GM19025 (cell line): ENCODE measurements around the gene KCNN3.

Experiments
- ATAC-seq: cut with Tn5 transposase; IDR thresholded peaks from one replicate; pipeline ENCODE4 v1.9.1; 2021; ENCODE audit warnings: mild to moderate bottlenecking, low read depth, moderate library complexity; ENCODE audit not compliant: unreplicated experiment

The KCNN3 gene

DNA sequence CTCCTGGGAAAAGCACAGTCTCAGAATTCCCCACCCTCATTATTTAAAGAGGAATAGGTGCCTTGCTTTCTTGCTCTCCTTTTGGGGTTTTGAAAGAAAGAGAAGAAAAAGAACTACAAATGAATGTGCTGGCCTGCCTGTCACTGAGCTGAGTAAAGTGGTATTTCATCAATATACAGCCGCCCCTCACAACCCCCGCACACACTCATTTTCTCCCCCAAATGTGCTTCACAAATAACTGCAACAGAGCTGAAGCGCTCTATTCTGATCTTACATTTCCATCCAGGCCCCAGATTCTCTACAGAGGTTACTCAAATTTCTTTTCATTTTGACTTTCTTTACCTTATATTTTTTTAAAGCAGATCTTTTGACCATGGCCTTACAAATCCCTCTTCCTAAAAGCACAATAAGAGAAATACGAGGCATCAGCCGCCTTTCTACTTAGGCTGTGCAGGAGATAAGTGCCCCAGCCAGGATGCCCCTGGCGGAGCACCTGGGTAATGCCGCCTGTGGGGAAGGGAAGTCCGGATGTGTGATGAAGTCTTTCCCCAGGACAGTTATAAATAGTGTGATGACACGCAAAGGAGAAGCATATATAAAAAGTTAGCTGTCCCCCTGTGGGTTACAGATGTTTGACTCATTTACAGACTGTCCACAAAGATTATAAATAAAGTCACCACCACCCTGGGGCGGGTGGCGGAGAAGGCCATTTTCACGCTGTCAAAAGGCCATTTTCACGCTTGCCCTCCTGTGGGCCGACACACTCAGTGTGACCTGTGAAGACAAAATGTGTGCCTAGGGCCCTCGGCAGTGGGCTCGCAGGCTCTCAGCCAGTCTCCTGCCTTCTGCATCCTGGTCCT, 6.5 kb downstream of the KCNN3 start:
- ATAC-seq = no peak

DNA sequence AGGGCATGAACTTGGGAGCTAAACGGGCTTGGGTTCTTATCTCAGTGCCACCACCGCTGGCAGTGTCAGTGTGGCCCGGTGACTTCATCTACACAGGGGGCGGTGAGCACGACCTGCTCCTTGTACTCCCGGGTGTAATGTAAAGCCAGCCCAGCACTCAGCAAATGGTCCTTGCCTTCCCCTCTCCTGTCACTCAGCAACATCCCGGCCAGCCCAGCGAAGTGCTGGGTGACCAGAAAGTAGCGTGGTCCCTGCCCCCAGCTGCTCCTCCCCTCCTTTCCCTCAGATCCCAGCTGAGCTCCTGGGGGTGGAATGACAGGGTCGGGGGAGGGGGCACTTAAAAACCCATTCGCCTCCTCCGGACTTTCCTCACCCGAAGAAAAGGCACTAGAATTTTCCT, 7.2 kb downstream of the KCNN3 start:
- ATAC-seq = no peak

DNA sequence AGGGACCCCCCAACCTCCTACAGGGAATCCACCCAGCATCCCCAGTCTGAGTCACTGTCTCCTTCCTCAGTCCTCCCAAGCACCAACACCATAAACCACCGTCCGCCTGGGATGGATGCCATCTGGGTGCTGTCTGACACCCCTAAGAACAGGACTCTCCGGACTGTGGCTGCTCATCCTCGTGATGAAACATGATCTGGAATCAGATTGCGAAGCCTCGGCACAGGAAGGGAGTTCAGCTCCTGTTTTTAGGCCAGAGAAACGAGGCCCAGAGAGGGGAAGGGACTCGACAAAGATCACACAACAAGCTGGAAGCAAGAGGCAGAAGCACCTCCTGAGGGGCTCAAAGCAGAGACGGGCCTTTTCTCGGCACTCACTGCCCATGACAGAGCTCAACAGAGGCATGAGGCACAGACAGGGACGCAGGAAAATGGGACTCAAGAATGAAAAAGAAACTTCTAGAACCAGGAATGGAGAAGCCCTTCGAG, 8.4 kb downstream of the KCNN3 start:
- no peak for ATAC-seq

DNA sequence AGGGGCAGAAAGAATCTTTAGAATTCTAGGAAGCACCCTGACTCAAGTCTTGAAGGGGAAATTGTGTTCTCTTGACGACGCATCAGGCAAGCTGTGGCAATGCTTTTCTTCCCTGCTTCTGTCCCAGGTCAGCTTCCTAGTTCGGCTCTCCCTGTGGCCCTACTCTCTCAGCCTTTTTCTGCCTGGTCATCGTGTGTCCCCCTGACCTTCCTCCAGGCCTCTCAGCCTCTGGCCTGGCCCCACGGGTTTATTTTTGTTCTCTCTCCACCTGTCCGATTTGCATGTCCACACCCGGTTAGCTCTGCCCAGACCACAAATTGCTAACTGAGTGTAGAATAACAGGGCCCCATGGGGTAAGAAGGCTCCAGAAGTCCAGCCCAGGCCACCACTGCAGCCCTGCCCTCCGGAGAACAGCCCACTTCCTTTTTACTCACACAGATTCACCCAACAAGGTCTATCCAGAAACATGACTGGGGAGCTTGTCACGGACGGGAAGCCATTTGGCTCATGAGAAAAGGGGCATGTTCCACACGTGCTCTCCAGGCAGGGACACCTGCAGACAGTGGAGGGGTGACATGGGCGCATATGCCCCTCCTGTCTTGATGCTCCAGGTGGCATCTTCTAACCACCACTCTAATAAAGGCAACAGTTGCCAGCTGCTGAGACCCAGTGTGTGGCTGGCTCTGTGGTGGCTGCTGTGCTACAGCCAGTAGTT, 9.8 kb downstream of the KCNN3 start:
- ATAC-seq = peak; percentile 49

DNA sequence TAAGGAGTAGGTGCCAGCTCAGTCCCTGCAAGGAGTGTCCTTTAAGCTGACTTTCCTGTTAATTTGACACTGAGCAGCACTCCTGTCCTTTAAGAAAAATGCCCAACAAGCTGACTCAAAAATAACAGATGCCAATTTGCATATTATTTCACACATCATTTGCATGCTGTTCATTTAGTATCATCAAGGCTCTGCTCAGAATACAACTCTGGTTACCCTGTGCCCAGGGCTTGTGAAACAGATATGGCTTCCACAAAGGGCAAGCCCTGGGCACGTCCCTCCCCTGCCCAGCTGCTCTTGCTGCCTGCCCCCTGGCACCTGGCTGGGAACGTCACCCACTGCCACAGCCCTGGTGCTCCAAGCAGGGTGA, 10.3 kb downstream of the KCNN3 start:
- peak; percentile 35 for ATAC-seq

DNA sequence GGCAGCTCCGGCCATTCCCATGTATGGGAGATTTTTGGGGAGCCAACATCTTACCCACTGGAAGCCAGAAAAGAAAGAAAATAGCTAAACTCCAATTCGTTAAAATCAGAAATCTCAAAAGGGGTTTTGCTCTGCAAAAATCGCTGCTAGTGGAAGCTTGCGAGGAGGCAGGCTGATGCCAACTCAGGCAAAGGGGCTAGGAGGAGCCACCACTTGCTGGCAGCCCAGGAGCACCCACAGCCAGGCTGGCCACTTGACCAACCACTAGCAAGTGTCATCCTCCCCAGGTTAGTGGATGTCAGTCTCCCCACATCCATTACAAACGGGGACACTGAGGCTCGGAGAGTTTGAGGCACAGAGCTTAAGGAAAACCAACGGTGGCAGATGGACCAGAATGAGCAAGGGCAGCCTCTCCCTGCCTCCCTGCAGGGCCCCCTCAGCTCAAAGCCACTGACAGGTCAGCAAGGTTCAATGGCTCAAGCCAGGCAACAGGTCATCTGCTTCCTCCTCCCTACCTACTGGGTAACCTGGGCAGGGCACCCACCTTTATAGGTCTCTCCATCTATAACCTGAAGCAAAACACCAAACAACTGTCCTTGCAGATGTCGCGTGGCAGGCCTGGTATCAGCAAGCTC, 10.8 kb downstream of the KCNN3 start:
- no peak for ATAC-seq

DNA sequence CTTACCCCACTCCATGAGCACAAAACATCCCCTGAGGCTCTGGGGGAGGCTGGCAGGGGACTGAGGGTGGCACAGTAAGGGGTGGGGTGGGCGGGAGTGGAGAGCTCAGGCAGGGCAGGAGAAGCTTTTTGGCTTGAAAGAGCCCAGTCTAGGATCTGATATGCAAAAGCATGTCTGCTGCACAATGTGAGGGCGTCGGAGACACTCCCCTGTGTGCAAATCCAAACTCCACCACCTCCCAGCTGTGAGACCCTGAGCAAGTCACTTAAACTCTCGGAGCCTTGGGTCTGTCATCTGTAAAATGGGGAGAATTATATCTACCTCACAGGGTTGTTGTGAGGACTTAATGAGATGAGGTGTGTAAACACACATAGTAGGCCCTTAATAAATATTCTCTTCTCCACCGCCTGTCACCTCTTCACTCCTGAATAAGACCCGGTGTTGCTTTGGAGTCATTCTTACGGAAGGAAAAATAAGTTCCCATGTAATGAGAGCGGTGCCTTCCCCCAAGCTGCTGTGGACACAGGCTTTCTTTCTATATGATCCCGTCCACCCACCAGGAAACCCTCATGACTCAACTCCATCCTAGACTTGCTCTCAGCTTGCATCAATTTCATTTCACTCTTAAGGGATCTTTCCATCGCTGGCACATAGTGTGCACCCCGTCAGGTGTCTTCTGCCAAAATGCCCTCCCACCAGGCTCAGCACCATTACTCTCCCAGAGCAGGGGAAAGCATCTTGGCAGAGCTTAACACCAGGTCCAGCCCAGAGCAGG, 12.5 kb downstream of the KCNN3 start:
- no peak for ATAC-seq

DNA sequence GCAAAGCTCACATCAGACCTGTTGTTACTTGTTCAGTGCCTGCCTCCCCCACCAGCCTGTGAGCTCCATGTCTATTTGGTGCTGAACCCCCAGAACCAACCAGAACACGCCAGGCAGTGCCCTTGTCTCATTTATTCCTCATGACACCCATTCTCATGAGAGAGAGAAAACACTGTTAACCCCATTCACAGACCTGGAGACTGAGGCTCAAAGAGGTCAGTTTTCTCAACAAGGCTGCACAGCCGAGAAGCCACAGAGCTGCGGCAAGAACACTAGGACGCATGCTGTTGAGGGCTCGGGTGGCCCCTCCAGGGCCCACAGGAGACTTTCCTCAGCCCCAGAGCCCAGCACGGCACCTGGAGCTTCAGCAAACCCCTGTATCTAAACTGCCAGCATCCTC, 13.1 kb downstream of the KCNN3 start:
- no peak for ATAC-seq

DNA sequence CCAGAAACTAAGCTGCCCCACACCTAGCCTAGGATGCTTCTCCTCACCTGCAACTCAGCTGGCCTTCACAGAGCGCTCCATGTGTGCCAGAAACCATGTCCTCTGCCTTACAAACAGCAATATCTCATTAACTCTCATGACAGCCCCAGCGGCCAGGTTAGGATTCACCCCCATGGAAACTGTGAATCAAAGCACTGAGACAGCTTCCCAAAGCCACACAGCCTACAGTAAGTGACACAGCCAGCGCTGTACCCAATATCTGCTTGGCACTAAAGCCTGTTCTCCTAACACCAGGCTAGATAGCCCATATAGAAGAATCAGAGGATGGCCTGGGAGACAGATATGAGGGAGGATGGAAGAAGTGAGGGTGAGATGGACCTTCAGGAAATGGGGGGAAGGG, 13.5 kb downstream of the KCNN3 start:
- no peak for ATAC-seq

DNA sequence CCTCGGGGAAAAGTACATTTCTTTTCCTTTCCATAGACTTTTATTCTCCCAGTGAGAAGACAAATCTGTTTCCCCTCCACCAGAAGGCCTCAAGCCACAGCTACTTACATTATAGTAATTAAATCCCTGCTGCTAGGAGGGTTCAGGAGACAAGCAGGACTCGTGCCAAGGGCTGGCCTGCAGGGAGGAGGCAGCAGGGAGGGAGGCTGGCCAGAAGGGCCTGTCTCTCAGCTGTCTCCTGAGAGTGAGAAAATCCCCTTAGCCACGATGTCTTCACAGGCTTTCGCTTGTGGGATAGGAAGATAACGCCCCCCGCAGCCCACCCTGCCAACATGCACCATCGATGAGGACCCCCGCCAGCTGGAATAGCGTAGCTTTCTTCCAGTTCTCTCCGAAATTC, 14.0 kb downstream of the KCNN3 start:
- no peak for ATAC-seq

DNA sequence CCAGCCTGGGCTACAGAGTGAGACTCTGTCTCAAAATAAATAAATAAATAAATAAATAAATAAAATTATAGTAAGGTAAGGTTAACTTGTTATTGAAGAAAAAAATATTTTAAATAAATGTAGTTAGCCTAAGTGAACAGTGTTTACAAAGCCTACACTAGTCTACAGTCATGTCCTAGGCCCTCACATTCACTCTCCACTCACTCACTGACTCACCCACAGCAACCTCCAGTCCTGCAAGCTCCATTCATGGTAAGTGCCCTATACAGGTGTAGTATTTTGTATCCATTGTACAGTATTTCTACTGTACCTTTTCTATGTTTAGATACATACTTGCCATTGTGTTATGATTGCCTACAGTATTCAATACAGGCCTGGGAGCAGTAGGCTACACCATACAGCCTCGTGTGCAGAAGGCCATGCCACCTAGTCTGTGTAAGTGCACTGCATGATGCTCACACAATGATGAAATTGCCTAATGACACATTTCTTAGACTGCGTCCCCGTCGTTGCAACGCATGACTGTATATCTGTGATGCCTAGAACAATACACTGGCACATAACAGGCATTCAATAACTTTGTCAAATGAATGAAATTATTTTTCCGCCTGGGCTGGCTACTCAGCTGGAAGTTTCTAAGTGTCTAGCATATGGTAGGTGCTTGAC, 14.8 kb downstream of the KCNN3 start:
- no peak for ATAC-seq

DNA sequence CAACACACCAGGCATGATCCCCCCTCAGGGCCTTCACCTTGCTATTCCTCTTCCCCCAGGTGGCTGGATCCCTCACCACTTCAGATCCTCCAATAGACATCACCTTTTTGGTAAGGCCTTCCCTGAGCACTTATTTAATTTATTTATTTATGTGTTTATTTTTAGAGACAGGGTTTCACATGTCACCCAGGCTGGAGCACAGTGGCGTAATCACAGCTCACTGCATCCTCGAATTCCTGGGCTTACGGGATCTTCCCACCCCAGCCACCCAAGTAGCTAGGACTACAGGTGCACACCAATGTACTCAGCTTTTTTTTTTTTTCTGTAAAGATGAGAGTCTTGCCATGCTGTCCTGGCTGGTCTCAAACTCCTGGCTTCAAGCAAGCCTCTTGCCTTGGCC, 17.2 kb downstream of the KCNN3 start:
- no peak for ATAC-seq

DNA sequence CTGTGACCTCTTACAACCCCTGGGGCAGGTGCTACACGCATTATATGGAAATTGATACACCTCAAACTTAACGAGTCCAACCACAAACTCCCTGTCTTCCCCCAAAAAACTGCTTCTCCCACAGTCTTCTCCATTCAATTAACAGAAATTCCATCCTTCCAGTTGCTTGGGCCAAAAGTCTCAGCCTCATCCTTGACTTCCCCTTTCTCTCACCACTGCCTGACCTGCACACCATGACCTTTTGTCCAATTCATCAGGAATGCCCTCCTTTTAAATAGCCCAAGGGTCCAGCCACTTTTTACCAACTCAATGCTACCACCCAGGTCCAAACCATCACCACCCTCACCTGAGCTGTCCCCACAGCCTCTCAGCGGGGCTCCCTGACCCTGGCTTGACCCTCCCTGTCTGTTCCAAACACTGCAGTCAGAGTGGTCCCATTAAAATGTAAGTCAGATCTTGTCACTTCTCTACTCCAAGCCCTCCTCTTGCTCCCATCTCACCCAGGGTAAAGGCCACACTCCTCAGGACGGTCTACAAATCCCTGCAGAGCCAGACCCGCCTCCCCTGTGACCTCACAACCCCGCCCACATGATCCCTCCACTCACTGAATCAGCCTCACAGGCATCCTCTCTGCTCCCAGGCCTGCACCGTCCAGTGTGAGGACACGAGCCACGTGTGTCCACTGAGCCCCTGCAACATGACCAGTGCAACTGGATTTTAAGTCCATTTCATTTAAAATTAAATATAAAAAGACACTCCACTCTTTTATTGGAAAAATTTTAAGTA, 18.5 kb downstream of the KCNN3 start:
- ATAC-seq = no peak

DNA sequence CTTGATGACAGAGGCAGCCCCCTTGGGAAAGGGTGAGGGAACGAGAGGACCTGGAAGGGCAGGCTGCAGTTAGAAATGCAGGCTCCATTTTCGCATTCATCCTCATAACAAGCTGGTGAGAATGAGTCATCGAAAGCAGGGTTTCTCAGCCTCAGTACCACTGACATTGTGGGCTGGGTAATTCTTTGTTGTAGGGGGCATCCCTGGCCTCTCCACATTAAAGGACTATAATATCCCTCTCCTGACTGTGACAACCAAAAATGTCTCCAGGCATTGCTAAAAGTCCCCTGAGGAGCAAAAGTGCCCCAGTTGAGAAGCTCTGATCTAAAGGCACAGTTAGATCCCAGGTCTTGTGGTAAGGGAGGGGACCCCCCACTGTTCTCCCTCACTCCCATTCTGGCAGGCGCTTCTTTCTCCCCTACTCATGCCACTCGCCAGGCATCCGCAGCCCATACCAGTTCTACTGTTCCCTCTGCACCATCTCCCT, 20.4 kb downstream of the KCNN3 start:
- ATAC-seq = peak; percentile 76

DNA sequence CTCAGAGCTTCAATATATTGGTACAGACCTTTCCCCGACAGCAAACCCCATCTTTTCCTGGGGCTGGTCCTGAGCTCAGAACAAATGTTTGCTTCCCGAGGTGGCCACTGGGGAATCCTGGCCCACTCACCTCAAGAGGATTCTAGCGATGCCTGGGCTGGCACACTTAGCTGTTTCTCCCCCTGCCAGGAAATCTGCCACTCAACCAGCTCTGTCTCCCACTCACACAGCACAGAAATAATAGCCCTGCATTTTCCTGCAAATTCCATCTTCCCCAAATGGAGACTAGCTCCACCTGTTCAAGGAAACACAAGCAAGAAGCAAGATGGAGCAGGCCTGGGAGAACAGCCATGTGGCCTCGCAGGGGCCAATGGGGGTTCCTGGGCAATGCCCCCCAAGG, 21.1 kb downstream of the KCNN3 start:
- no peak for ATAC-seq

DNA sequence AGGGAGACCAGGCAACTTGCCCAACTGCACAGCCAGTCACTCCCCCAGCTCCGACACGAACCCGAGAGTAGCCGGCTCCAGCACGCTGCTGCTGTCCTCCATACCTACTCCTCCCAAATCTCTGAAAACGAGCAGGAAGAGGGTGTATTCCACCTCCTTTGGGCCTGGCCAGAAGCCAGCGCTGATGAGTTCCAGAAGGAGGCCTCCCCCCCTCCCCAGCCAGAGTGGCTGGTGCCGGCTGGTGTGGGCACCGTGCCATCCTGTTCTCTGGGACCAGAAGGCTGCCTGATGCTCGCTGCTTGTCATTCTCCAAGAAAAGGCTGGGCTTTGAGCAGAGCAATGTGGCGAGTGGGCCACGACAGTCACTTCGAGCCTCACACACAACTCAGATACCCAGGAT, 22.2 kb downstream of the KCNN3 start:
- ATAC-seq = no peak

DNA sequence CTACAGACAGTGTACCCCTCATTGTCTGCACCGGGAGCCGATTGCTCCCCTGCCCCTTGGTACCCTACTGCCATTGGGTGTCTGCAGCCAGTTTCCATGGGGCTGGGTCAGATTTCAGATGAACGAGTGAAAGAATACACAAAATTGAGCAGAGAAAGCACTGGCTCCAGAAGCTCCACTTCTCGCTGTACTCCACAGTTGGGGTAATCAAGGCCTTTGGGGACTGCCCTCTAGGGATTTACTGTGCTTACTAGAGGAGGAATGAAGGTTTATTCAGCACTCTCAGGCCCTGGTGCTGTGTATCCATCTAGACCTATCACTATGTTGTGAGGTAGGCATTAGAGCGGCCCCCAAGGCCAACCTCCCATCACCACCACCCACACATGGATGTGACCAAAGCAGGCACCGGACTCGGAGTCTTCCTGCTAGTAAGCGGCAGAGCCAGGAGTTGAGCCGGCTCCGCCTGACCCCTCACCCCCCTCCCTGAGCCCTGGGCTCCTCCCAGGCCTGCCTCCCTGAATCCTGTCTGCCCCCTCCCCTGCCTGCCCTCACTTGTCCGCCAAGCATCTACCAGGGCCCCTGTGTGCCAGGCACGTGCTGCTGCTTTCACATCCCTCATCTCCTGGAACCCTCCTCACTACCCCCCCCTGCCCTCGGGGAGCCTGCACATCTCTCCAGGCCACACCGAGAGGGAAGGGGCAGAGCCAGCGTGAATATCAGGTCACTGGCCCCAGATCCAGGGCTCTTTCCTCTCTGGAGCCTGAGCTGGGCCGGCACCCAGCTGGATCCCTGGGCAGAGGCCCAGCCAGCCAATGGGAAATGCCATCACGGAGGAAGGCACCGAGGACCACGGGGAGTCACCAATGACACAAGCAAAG, 23.3 kb downstream of the KCNN3 start:
- no peak for ATAC-seq

DNA sequence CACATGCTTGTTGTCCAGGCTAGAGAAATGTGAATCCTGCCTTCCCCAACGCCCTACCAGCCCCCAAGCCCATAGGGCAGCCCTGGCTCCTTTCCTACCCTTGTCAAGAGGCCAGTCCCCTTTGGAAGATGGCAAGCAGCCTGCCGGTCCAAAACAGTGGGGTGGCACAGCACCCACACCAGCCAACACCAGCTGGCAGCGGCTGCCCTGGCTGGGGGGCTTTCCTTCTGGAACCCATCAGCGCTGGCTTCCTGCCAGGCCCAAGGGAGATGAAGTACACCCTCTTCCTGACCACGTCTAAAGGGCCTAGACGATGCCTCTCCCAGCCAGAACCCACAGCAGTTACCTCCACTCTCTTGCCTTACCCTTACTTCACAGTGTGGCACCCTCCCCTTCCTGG, 24.2 kb downstream of the KCNN3 start:
- no peak for ATAC-seq
